ENCODE measurements around the gene RTN4IP1.

GRCh38 chr6:106619223-106619622, 10.1 kb downstream of the RTN4IP1 start:
- TF ChIP-seq CTCF (IDR thresholded peaks at IDR 0.05) = no peak
- no peak for TF ChIP-seq EP300 (IDR thresholded peaks at IDR 0.05)
- no peak for TF ChIP-seq POLR2A (IDR thresholded peaks at IDR 0.05)

All from upper lobe of left lung (tissue), 4 donors.